Measurements from ENCODE around the gene NCKAP5. TPM values are rescaled to one million over a fixed set of nuclear protein-coding genes. Genes with fewer than 3 reads are reported as not detected.

The NCKAP5 gene
- total RNA-seq, 4 donors from 2014 or later: 2.7 to 11.7 (median 5.6) TPM

DNA sequence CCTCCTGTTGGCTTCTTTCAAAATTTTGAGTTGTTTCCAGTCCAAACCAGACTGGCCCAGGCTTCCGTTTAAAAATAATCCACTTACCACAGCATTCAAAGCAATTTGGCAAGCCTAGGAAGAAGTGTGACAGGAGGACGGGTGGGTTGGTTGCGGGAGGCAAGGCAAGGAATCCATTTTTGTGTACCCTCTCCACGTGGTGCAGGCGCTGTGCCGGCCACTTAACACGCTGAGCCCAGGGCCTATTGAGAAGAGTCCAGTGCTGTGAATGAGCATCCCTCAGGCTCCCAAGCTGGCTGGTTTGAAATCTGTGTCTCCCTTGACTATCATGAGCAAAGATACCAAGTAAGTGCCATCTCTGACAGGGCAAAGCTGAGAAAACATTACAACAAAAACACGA lies 160.9 kb downstream of the NCKAP5 start:
- H3K4me3 ChIP-seq: no peak overlapping the region
- H3K4me1 ChIP-seq: no peaks in the 10 kb centered on the region
- H3K36me3 ChIP-seq: no peaks in the 10 kb centered on the region
- no peak overlapping the region for H3K27ac ChIP-seq
- no peaks in the 10 kb centered on the region for H3K27me3 ChIP-seq
- no peak for TF ChIP-seq EP300 (IDR thresholded peaks at IDR 0.05)
- no peak for TF ChIP-seq POLR2A (IDR thresholded peaks at IDR 0.05)
- TF ChIP-seq CTCF (IDR thresholded peaks at IDR 0.05): no peak
- DNase-seq (ENCODE audit: low spot score in 2 of 2): no peak
- WGBS, 2 donors: 90% methylated on average over 8 of the region's 8 CpGs
- no peaks in the 10 kb centered on the region for H3K9me3 ChIP-seq

DNA sequence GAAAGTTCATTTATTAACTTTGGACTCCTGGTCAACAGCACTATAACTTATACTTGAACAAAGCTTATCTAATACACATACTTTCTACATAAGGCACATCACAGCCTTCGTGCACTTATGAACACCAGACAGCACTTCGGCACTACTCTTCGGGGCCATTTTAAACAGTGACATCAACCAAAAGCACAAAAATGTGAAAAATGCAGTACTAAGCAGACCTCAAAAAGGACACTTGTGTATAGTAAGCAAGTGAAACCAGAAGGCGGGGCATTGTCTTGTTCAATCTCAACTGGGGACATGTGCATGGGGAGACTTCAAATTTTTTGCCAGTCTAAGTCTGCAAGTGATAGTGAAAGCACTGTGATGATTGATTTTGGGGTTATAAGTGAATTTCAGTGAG lies 163.0 kb downstream of the NCKAP5 start:
- 61 to 73% methylated on average over 4 of the region's 4 CpGs for WGBS, 2 donors
- Histone ChIP-seq H3K4me3 (no peak overlapping the region), H3K9me3 (no peaks in the 10 kb centered on the region), H3K27ac (no peak overlapping the region), H3K4me1 (no peaks in the 10 kb centered on the region), H3K36me3 (no peaks in the 10 kb centered on the region), H3K27me3 (no peaks in the 10 kb centered on the region)
- no peak for DNase-seq (ENCODE audit: low spot score in 2 of 2)
- TF ChIP-seq EP300 (IDR thresholded peaks at IDR 0.05) (no peak), POLR2A (IDR thresholded peaks at IDR 0.05) (no peak), CTCF (IDR thresholded peaks at IDR 0.05) (no peak)

GRCh38 chr2:133400411-133400810 lies 167.9 kb downstream of the NCKAP5 start:
- no peak for DNase-seq (ENCODE audit: low spot score in 2 of 2)
- no peaks in the 10 kb centered on the region for H3K4me1 ChIP-seq
- H3K27me3 ChIP-seq: no peaks in the 10 kb centered on the region
- no peak overlapping the region for H3K4me3 ChIP-seq
- TF ChIP-seq EP300 (IDR thresholded peaks at IDR 0.05) (no peak), POLR2A (IDR thresholded peaks at IDR 0.05) (no peak), CTCF (IDR thresholded peaks at IDR 0.05) (no peak)
- WGBS, 2 donors: 92 to 95% methylated on average over 2 of the region's 2 CpGs
- H3K9me3 ChIP-seq: no peaks in the 10 kb centered on the region
- no peaks in the 10 kb centered on the region for H3K36me3 ChIP-seq
- no peak overlapping the region for H3K27ac ChIP-seq

DNA sequence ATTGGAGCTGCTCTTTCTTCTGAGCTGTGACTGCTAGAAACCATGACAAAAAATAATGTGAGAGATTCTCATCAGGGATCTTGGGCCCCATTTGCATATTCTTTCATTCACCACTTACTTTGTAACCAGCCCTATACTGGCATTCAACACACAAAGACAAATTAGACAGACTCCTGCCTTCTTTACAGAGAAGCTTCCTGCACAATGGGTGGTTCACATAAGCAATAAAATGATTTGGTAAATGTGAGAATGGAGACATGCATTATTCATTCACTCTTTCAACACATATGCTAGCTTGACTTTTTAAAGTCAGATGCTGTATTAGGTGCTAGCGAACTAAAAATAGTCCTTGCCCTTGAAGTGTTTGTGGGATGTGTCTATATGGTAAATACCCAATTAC lies 174.4 kb downstream of the NCKAP5 start:
- no peak for TF ChIP-seq EP300 (IDR thresholded peaks at IDR 0.05)
- no peak for TF ChIP-seq POLR2A (IDR thresholded peaks at IDR 0.05)
- TF ChIP-seq CTCF (IDR thresholded peaks at IDR 0.05): no peak
- H3K27ac ChIP-seq: no peak overlapping the region
- no peaks in the 10 kb centered on the region for H3K36me3 ChIP-seq
- DNase-seq (ENCODE audit: low spot score in 2 of 2): no peak
- no peak overlapping the region for H3K4me3 ChIP-seq
- no peaks in the 10 kb centered on the region for H3K4me1 ChIP-seq
- WGBS, 2 donors: 94% methylated on average over 1 of the region's 1 CpG
- no peaks in the 10 kb centered on the region for H3K9me3 ChIP-seq
- no peaks in the 10 kb centered on the region for H3K27me3 ChIP-seq

GRCh38 chr2:133390156-133390555 lies 178.1 kb downstream of the NCKAP5 start:
- Histone ChIP-seq H3K4me3 (no peak overlapping the region), H3K4me1 (no peaks in the 10 kb centered on the region), H3K9me3 (peaks cover 0 to 6% (median 0%) of the 10 kb centered on the region in 4 donors), H3K27ac (no peak overlapping the region), H3K27me3 (no peaks in the 10 kb centered on the region), H3K36me3 (no peaks in the 10 kb centered on the region)
- no peak for TF ChIP-seq EP300 (IDR thresholded peaks at IDR 0.05)
- no peak for TF ChIP-seq CTCF (IDR thresholded peaks at IDR 0.05)
- TF ChIP-seq POLR2A (IDR thresholded peaks at IDR 0.05): no peak
- DNase-seq (ENCODE audit: low spot score in 2 of 2): no peak
- 46 to 50% methylated on average over 4 of the region's 4 CpGs for WGBS, 2 donors
